GM12891 (cell line): ENCODE measurements around the gene WNT10A.

ENCODE experiments used
- DNase-seq: peaks from one replicate; pipeline ENCODE4 v3.0.0; 2011; ENCODE audit warnings: low spot score; ENCODE audit not compliant: insufficient read length
- FAIRE-seq: peaks from 2 replicates; lab custom pipeline; 2011; peaks lifted over from hg19 to GRCh38; lab: Jason Lieb, UNC
- PAX5 ChIP-seq: IDR thresholded peaks from 2 replicates; pipeline ENCODE4 v1.6.1; 2011; ENCODE audit warnings: low read length, moderate library complexity, mild to moderate bottlenecking; ENCODE audit not compliant: insufficient read depth, severe bottlenecking
- POLR2A ChIP-seq: IDR thresholded peaks from 2 replicates; pipeline ENCODE4 v1.6.1; 2011; ENCODE audit warnings: low read depth, low read length, control low read depth
- POLR2AphosphoS5 ChIP-seq: IDR thresholded peaks from 2 replicates; pipeline ENCODE4 v1.6.1; 2011; ENCODE audit warnings: low read depth, low read length, control low read depth
- POU2F2 ChIP-seq: IDR thresholded peaks from 2 replicates; pipeline ENCODE4 v1.6.1; 2011; ENCODE audit warnings: low read depth, mild to moderate bottlenecking, control low read depth, low read length, moderate library complexity
- SPI1 ChIP-seq: IDR thresholded peaks from 2 replicates; pipeline ENCODE4 v1.6.1; 2011; ENCODE audit warnings: low read depth, low read length, control low read depth
- TAF1 ChIP-seq: IDR thresholded peaks from 2 replicates; pipeline ENCODE4 v1.6.1; 2011; ENCODE audit warnings: low read depth, low read length, control low read depth

Gene WNT10A

GRCh38 chr2:218892693-218893348 lies 12.2 kb downstream of the WNT10A start:
- FAIRE-seq, result peak; percentile 100
- DNase-seq, result peak; percentile 73
- TF ChIP-seq PAX5 (peak; percentile 21), TAF1 (no peak), SPI1 (peak; percentile 67), POLR2AphosphoS5 (peak; percentile 50; the same call in 1 of the 2 replicates)

DNA sequence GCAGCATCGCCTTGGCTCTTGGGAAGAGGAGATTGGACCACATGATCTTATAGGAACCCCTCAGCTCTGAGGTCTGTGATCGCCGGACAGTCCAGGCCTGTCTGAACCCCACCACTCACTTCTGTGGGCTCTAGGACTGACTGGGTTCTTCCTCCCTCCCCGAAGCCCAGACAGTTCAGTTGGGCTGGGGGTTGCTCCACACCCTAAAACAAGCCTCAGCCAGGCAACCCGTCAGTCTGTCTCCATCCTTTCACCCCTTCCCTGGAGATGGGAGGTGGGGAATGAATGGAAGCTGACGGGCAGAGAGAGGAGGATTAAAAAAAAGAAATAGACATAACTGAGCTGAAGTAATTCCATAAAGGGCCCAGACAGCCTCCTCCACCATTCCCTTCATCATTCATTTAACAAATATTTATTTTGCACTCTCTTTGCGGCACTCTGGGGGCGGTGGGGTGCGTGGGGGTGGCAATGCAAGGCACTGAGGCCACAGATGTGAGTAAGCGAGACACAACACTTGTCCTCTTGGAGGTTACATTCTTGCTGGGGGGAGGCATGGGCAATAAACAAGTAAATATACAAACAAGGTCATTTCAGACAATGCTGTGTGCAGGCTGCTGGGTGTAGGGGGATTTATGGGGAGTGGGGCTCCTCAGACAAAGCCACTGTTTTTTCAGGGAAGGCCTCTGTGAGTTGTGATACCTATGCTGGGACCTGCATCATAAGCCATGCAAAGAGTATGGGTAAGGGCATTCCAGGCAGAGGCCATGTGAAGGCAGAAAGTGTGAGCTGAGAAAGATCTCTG lies 12.9 kb downstream of the WNT10A start:
- FAIRE-seq (no peak), DNase-seq (no peak)
- TF ChIP-seq POLR2AphosphoS5 (no peak), POU2F2 (no peak), PAX5 (no peak), TAF1 (no peak), POLR2A (no peak), SPI1 (no peak)

- TF ChIP-seq POLR2A (0 out of 2 replicates have a peak, but pooled peaks have one; percentile 12), TAF1 (no peak), PAX5 (no peak), POLR2AphosphoS5 (no peak)
- peak; percentile 38 for FAIRE-seq
- DNase-seq, result no peak
These were observed 13.7 kb downstream of the WNT10A start for GRCh38 chr2:218894151-218894879.

DNA sequence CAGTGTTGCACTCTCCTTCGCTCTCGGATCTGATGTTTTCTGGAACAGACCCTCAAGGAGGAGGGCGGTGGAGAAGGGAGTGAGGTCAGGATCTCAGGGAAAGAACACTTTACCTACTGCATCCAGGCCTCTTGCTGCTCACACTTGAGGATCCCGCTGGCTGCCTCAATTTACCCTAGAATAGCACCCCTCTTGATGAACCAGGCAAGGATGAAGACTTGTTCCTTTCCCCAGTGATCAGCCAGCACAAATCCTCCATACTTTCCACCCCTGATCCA lies 14.2 kb downstream of the WNT10A start:
- TF ChIP-seq POU2F2 (no peak), POLR2AphosphoS5 (no peak), TAF1 (no peak), PAX5 (no peak), POLR2A (no peak), SPI1 (no peak)
- no peak for DNase-seq
- FAIRE-seq, result no peak

DNA sequence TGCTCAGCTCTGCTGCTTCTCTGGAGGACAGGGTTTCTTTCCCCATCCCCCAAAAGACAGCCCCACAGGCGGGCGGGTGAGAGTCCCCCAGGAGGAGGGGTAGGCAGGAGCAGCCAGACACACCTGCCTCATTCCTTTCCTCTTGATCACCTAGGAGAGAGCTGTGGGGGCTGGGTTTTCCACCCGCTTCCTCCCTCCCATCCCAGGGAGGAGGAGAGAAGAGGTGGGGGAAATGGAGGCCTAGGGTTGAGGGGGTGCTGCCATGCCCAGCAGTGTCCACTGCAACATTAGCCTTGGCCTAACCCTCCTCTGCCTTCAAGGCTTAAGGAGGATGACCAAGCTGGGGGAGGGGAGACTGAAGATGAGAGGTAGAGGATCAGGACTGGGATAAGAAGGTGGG lies 14.7 kb downstream of the WNT10A start:
- DNase-seq (peak; percentile 4), FAIRE-seq (peak; percentile 45)
- TF ChIP-seq SPI1 (no peak), POLR2A (no peak), TAF1 (no peak), POU2F2 (no peak), POLR2AphosphoS5 (no peak)

DNA sequence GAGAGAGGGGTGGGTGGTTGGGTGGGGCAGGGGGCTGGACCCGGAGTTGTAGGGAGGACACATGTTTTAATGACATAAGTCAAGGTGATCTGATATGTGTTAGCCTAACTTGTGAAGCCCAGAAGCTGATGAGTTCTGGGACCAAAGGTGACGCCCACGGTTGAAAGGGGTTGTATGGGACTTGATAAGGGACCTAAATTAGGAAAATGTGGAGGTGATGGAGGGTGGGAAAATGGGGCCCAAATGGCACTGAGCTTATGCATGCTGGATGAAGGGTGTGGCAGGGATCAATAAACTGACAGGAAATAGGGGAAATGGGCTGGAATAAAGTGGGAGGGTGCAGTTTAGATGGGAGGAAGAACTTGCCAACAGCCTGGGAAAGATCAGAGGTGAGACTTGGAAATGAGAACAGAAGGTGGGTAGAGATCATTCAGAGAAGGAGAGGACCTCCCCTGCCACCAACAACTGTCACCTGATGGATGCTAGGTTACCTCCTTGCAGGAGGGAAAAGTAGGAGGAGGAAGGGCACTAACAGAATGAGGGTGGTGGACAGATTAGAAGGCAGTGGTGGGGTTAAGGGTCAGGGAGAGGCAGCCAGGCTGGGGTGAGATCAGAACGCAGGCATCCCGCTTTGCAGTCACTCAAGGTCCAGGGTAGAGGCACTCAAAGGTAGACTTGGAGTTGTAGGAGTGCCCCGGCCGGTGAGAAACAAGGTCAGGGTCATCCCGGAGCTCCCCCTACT lies 15.3 kb downstream of the WNT10A start:
- FAIRE-seq (no peak), DNase-seq (no peak)
- TF ChIP-seq POLR2AphosphoS5, result no peak

- FAIRE-seq (peak; percentile 95), DNase-seq (peak; percentile 76)
These were observed 16.1 kb downstream of the WNT10A start for GRCh38 chr2:218896501-218897393.

GRCh38 chr2:218897394-218898108 lies 16.9 kb downstream of the WNT10A start:
- DNase-seq (peak; percentile 44), FAIRE-seq (peak; percentile 59)
- no peak for TF ChIP-seq PAX5
- no peak for TF ChIP-seq SPI1
- no peak for TF ChIP-seq TAF1
- TF ChIP-seq POLR2AphosphoS5, result no peak
- no peak for TF ChIP-seq POLR2A
- TF ChIP-seq POU2F2, result no peak

More at GRCh38 chr2:218896501-218897393, 16.1 kb downstream of the WNT10A start:
- TF ChIP-seq POLR2A (peak; percentile 39; the same call in 1 of the 2 replicates), POU2F2 (peak; percentile 97), POLR2AphosphoS5 (no peak)
